Epidermal melanocyte (primary cell): ENCODE results near the gene PLEKHG7.

Source experiments
- DNase-seq: peaks from one replicate; pipeline ENCODE4 v3.0.0; 2011; ENCODE audit warnings: low spot score; ENCODE audit not compliant: insufficient read length

The PLEKHG7 gene

DNA sequence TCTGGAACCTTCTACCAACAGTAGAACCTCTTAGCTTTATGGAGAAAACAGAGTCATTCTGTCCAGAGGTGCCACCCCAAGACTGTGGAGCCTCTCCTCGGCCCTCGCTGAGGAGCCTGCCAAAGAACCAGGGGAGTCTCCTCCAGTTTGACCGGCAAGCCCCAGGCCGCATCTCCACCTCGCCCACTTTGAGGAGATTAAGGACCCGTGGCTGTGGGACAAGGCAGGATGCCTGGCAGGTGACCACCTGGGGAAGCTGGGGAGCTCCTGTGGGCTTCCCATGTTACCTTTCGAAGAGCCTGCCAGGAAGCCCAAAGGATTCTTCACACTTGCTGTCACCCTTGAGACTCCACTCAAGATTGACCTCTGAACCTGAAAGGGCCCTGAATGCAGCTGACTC, 3.8 kb downstream of the PLEKHG7 start:
- DNase-seq = no peak

DNA sequence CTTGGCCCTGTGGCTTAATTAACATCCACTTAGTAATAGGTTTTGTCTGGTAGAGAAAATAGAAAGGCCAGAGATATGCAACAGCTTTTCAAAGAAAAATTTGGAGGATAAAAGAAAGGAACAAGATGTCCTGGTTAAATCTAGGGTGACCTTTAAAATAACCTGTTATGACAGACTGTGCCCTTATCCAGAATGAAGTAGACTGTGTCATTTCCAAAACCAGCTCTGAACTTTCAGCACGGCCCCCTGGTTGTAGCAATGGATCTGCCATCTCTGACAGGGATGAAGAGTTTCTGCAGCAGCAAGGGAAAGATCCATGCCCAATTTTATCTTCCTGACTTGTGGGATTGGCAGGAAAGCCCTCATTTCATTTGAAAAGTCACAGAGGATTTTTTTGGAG, 5.1 kb downstream of the PLEKHG7 start:
- no peak for DNase-seq

DNA sequence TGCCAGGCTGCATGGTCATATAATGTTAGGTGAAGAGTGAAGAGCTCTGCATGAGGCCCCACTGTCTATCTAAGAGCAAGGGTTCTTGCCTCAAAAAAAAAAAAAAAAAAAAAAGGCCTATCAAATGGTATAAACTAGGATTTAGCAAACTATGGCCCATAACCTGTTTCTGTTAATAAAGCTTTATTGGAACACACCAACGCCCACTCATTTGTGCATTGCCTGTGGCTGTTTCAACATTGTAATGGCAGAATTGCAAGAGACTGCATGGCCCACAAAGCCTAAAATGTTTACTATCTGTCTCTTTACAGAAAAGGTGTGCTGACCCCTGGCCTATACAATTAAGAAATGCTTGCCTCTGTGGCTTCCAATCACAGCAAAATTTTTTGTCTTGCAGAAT, 12.8 kb downstream of the PLEKHG7 start:
- no peak for DNase-seq

DNA sequence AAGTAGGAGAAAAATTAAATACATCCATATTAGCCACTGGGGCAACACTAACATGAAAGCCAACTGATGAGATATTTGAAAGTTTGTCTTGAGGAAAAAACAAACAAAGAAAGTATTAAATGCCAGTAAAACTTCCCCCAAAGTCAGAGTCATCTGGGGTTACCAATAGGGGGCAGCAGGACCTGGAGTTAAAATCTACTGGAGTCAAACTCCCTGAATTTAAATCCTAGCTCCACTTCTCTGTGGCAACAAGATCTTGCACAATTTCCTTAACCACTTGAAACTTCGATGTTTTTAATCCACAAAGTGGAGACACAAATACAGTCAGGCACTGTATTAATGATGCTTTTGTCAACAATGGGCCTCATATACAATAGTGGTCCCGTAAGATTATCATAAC, 14.4 kb downstream of the PLEKHG7 start:
- DNase-seq = no peak

DNA sequence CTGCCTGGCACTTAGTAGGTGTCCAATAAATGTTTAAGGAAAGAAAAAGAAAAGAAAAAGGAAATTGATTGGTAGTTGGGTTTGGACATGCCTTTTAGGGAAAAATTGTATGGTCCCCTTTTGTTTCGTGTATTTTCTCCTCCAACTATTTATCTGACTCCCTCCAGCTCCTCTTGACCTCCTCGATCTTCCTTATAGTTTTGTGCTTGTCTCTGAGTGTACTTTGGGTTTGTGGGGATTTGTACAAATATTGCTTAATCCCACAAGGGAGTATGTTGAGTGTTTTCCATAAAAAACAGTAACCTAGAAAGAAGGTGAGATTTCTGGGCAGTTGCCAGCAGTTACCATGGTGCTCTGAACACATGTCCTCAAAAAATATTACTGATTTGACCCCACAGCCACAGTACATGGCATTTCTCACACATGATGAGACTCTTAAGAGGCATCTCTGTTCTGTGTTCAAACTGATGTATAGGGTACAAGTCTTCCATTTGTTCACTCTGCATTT, 15.7 kb downstream of the PLEKHG7 start:
- DNase-seq = no peak

DNA sequence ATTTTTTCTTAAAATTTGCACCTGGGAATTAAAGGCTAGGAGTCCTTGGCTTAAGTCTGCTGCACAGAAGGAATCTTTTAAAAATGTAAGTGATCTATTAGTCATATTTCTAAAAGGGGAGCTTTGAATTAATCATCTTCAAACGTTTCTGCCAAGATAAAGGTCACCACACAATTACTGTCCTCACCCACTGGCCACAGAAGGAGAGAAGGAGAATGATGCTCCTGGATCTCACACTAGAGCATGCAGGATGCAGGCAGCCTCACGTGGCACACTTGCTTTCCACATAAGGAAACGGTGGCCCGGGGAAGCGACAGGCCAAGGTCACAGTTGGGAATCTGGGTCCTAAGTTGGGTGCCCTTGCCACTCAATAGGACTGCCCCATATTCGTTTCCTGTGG, 16.9 kb downstream of the PLEKHG7 start:
- no peak for DNase-seq

DNA sequence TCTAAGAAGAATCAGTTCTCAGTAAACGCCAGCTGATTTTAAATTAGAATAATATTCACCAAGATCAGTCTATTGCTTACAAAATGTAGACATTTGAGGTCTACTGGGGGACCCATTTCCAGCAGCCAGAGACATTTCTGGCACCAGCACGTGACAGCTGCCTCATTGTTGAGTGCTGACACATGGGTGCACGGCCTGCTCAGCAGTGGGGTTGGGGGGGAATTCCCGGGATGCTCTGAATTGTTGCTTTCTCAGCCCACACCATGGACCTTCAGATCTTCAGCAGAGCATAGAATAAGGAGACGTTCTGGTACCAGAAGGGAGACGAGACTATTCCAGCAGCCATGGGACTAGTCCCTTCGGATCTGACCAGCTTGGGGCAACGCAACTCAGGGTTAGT, 18.3 kb downstream of the PLEKHG7 start:
- no peak for DNase-seq

DNA sequence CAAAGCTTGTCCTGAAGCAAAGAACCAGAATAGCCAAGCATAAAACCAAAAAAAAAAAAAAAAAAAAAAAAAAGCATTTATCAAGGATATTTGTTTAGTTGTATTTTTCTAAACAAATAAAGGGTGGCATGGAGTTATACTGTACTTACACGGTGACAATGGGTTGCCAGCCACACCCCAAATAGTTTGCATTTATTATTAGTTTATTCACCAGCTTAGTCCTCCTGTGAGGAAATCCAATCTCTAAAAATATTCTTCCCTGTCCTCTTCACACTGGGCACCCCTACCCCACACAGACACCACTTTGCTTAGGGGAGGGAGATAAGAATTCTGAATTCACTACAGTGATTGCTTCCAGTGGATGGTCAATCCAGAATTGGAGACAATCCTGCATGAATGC, 18.9 kb downstream of the PLEKHG7 start:
- DNase-seq = no peak

DNA sequence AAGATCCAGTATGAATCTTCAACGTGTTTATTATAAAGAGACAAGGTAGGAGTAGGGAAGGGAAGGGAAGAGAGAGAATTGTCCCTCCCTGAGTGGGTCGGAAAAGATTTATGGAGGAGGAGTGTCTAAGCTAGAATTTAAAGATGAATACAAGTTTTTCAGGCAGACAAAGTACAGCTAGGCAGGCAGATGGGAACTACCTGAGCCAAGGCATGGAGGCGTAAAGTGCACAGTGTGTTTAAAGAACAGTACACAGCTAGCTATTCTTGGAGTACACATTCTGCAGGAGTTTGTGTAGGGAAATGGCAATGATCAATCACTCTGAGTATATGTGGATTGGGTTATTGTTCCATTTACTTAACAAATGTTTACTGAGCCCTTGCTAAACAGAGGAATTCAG, 20.1 kb downstream of the PLEKHG7 start:
- no peak for DNase-seq

DNA sequence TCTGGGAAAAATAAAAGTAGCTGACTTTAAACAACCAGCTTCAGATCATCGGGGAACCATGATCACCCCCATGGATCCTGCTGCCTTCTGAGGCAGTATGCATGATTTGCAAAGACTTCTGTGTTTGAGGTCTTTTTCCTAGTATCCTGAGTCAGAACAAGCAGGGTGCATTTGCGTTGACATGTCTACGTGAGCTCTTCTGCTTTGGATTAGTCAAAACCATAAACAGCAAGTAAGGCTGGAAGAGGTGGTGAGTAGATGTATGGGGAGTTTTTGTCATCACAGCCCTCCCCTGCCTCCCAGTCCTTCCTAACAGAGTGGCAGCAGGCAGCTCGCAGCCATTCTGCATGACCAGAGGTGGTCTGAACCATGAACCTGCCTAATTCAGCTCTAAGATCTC, 24.1 kb downstream of the PLEKHG7 start:
- DNase-seq = no peak

DNA sequence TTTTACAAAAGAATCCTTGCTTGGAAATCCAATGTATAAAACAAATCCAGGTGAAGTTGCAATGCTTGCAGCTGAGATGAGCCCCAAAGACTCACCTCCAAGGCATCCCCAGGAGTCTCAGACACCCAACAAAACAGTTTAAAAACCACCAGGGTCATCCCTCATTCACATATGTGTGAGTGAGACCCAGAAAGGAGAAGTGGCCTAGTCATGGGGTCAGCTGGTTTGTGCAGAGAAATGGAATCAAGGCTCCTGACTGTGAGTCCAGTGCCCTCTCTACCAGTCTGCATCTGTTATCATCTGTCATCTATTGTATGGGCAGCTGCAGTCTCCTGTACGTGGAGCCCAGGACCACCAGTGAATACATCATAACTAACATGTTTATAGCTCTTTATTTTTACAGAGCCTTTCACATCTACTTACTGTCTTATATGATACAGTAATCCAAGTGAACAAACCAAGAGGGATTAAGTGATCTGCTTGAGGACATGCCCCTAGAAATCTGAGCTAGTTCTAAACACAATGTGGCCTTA, 27.1 kb downstream of the PLEKHG7 start:
- DNase-seq = no peak

DNA sequence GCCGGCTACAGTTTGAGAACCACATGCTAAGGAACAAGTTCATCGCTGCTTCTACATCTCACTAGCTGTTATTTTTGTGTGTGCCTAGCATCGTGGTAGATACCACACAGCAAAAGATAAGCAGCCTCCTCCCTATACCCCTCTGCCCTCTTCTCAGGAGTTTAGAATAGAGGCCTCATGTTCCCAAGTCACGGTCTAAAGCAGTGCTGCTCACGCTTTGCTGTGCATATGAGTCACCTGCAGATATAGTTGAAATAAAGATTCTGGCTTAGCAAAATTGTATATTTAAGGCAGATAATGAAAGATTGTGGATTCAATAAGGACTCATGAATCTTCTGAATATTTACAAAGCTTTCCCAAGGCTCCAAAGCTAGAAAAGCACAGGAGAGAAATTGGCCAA, 28.0 kb downstream of the PLEKHG7 start:
- DNase-seq = no peak

DNA sequence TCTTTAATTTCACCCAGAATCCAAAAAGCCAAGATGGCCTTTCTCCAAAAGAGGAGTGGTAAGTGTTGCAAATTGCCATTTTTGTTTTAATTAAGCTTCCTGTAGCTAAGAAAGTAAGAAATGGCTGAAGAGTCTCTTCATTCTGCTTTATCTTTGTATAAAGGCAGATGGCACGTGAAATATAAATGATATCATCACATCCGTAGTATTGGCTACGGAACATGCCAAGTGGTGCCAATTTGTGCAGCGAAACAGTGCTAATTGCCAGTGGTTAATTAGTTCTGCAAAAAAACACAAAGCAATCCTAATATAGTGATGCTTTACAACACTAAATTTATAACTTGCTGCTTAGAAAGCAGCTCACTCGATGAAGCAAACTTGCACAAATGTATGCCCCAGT, 29.4 kb downstream of the PLEKHG7 start:
- no peak for DNase-seq

DNA sequence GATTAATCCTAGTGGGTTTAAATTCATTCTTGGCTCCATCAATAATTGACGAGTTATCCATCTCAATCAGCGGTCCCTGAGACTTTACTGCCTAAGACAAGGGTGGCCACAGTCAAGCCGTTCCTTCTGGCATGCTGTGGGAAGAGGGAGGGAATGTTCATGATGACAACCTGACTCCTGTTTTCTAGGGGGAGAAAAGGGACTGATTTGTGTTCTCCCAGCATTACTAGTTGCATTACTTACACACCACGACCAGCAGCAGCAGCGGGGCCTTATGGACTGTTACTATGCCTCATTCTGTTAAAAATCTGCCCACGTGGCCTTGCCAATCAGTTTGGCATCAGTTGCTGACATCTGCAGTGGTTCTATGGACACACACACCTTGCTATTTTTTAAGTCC, 29.9 kb downstream of the PLEKHG7 start:
- DNase-seq = no peak

DNA sequence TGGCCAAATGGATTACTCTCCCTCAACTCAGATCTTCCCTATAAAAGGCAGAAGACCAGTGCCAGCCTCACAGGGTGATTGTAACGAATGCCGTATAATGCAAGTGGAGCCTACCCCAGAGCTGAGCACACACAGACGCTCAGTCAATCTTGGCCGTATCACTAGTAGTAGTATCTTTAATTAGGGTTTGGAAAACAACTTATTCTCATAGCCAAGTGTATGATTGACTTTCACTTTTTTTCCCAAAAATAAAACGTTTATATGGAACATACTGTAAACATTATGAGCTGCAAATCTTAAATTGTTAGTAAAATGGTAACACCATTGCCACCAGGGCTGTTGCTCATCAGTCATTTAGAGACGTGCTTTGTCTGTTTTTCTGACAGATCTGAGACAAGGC, 30.4 kb downstream of the PLEKHG7 start:
- no peak for DNase-seq

DNA sequence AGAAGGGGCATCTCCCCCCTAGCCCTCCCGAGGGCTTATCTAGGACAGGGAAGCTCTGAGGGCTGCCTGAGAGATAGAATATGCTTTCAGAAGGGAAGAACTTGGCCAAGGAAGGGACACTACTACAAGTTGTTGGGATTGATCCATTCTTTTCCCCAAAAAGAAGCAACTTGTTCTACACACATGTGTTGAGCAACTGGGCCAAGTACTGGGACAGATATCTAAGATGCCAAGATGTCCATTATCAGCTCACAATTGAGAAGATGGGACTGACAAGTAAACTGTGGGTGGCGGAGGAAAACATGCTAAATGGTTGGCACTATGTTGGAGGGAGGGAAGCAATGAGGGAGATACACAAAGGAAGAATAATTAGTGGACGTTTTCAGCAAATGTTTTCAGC, 30.9 kb downstream of the PLEKHG7 start:
- DNase-seq = no peak

DNA sequence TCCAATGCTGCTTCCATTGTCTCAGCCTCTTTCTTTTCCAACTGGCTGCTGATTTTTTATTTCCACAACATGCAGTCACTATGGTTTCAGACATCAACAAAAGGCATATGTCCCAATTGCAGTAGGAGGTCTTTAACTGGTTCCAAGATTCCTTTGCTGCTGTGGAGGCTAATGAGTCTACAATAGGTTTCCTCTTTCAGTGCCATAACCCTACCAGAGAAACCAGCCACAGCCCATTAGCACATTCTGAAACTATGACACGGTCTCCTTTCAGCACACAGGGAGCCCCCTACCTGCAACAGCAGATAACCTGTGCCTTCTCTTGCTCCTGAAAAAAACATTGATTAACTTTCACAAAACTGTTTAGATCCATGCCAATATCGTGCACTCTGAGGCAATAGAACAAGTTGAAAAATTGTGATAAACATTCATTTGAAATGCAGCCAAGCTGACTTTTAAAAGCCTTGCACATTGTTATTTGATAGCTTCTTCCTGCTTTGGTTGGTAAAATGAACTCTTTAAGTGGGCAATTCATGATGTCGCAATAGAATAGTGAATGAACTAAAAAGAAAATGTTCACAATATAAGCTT, 32.4 kb downstream of the PLEKHG7 start:
- DNase-seq = peak; percentile 43

DNA sequence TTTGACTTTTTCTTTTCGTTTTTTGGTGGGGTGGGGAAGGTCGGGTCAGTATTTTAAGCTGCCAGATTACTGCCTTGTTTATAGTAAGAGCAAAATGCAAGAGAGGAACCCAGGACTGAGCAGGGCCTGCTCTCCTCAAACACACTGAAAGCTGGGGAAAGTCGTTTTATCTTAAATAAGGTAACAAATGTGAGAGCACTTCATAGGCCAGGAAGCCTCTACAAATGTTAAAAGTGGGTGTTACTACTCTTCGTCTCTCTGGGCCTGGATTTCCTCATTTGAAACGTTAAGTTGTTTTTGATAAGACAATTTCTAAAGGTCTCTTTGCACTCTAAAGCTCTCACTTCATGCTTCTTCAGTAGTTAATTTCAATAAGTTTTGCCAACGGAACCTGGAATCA, 33.8 kb downstream of the PLEKHG7 start:
- DNase-seq = no peak

DNA sequence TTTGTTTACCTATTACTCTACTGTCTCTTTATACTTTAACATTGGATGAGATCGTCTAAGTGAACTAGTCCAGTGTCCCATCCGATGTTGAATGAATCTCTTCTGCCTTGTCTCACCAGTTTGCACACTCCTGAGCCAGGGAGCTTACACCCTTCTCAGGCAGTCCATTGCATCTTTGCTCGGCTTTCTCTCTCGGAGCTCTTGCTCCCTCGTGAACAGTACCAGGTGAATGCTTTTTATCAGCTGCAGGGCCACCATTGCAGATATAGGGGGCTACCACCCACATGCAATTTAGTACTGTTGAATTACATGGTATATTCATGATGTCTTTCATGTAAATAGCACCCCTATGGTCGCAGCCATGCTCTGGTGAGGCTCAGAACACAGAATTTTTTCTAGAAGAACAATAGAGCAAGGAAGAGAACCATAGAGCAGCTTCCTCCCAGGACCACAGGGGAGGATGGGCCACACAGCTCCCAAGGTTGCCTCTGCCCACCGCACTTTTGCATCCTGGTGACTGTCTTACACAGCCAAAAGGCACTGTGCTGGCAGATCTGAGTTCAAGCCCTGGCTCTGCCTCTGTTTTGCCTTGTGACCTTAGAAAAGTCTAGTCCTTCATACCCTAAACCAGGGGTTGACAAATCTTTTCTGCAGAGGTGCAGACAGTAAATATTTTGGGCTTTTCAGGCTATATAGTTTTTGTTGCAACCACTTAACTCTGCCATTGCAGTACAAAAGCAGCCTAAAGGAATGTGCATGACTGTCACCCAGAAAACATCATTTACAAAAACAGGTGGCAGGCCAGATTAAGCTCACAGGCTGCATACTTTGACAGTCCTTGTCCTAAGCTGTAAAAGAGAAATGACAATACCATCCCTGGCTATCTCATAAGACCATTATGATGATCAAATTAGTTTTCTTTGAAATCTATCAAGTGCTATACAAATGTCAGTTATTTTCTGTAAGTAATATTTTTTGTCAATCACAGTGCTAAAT, 35.4 kb downstream of the PLEKHG7 start:
- no peak for DNase-seq

DNA sequence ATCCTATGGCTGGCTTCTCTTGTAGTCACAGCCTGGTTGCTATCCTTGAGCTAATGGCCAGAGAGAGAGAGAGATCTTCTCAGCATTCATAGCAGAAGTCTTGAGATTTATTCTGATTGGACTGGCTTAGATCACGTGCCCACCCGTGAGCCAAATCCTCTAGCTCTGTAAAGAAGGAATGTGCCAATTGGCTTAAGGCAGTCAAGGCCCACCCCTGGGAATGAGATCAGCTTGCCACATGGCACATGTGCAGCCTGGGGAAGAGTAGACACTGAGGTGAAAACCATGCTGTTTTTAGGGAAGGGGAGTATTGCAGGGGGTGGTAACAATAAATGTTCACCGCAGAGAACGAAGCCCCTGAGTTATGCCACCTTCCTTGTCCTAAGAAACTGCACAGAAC, 36.3 kb downstream of the PLEKHG7 start:
- no peak for DNase-seq

DNA sequence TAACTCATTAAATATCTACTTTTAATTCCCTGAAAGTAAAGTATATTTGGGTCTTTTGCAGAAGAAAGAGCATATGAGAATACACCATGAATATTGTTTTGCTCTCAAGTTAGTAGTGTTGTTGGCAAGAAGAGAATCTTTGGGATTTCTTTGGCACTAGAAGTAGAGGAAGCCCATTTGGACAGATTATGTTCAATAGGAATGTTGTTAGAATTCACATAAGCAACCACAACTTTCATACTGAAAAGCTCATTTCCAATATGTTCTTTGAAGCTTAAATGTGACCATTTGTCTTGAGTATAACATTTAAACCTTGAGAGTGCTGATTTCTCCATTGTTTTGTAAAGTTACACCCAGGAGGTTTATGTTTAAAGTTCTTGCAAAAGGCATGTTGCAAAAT, 37.6 kb downstream of the PLEKHG7 start:
- DNase-seq = no peak

DNA sequence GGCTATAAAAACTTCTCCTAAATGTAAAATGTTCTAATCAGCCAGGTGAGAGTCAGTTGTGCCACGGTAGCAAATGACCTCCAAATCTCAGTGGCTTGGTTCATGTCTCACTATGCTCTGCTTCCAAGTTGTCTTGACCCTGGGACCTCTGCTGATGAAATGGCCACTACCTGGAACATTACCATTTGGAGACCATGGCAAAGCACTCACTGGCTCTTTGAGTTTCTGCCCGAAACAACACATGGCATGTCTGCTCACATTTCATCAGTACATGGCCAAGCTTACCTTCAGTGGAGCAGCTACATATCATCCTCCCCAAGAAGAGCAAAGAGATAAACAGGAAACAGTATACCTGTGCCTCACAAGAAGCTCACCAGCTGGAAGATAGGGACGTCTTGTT, 40.2 kb downstream of the PLEKHG7 start:
- DNase-seq = no peak
